ENCODE measurements around the gene PARVB.

GRCh38 chr22:44167501-44167900 lies 143.4 kb downstream of the PARVB start:
- TF ChIP-seq NELFE (IDR thresholded peaks at IDR 0.05; ENCODE audit: insufficient read depth, insufficient read length) (no peak), ZNF589 (CRISPR knock-in tag; IDR thresholded peaks at IDR 0.05; ENCODE audit: low read depth) (no peak), KDM5B (IDR thresholded peaks at IDR 0.05; ENCODE audit: insufficient replicate concordance, low read depth, low read length) (no peak), EP300 (IDR thresholded peaks at IDR 0.05; ENCODE audit: low read length) (no peak), ATF7 (IDR thresholded peaks at IDR 0.05) (no peak), USF2 (CRISPR knock-in tag; IDR thresholded peaks at IDR 0.05) (no peak), ARID2 (IDR thresholded peaks at IDR 0.05) (no peak), ETS1 (conservative IDR thresholded peaks at IDR 0.05; ENCODE audit: control insufficient read depth, low read depth, low read length) (no peak), TEAD1 (CRISPR knock-in tag; IDR thresholded peaks at IDR 0.05) (no peak), ATF3 (IDR thresholded peaks at IDR 0.05) (no peak), ATF3 (CRISPR knock-in tag; conservative IDR thresholded peaks at IDR 0.05) (no peak), BRF2 (IDR thresholded peaks at IDR 0.05; ENCODE audit: borderline replicate concordance, insufficient read depth, insufficient read length) (no peak), ZNF140 (CRISPR knock-in tag; IDR thresholded peaks at IDR 0.05) (no peak), ADNP (tag; IDR thresholded peaks at IDR 0.05) (no peak), LARP7 (IDR thresholded peaks at IDR 0.05) (no peak)
